ENCODE results near the gene PRCD. TPM values are rescaled to one million over a fixed set of nuclear protein-coding genes. Genes with fewer than 3 reads are reported as not detected.

The PRCD gene
- total and polyA plus RNA-seq, 8 donors, result 0.55 to 7.3 (median 1.1) TPM

GRCh38 chr17:76500074-76500746 lies 39.6 kb upstream of the PRCD start:
- Histone ChIP-seq H3K27ac (peak overlapping the region; percentile 74 to 94 (median 90)), H3K9me3 (no peaks in the 10 kb centered on the region), H3K27me3 (no peaks in the 10 kb centered on the region), H3K36me3 (no peaks in the 10 kb centered on the region), H3K4me1 (peaks cover 29 to 38% (median 38%) of the 10 kb centered on the region in 3 donors), H3K4me3 (peak overlapping the region; percentile 66 to 92 (median 83))
- FAIRE-seq (no peak), ATAC-seq (no peak), DNase-seq (peak in 2 of 6 donors; percentile 33 to 47)
- 19 to 20% methylated on average over 17 of the region's 17 CpGs for WGBS, 2 donors
- no peak for TF ChIP-seq CTCF (IDR thresholded peaks at IDR 0.05)
- intact Hi-C loops (cut with DNase I), result loop anchor here in 1 of 3 donors (10.0 kb wide), 1 partner anchor 95 kb away; no protein-coding TSS in a partner anchor

GRCh38 chr17:76500747-76501017 lies 39.2 kb upstream of the PRCD start:
- WGBS, 2 donors, result 2 to 7% methylated on average over 7 to 10 of the region's 10 CpGs
- FAIRE-seq (no peak), DNase-seq (peak in 1 of 6 donors; percentile 36), ATAC-seq (peak in 2 of 4 donors; percentile 2 to 7)
- Histone ChIP-seq H3K4me3 (peak overlapping the region; percentile 66 to 92 (median 83)), H3K9me3 (no peaks in the 10 kb centered on the region), H3K36me3 (no peaks in the 10 kb centered on the region), H3K27me3 (no peaks in the 10 kb centered on the region), H3K4me1 (peaks cover 29 to 38% (median 38%) of the 10 kb centered on the region in 3 donors), H3K27ac (peak overlapping the region; percentile 74 to 94 (median 90))
- no peak for TF ChIP-seq CTCF (IDR thresholded peaks at IDR 0.05)
- intact Hi-C loops (cut with DNase I), result loop anchor here in 1 of 3 donors (10.0 kb wide), 1 partner anchor 96 kb away; no protein-coding TSS in a partner anchor

- Histone ChIP-seq H3K4me3 (peak within 1 kb of the TSS; percentile 66 to 92 (median 83)), H3K36me3 (no peaks in the 10 kb centered on the region), H3K27me3 (no peaks in the 10 kb centered on the region), H3K27ac (peak within 1 kb of the TSS; percentile 74 to 94 (median 90)), H3K9me3 (no peaks in the 10 kb centered on the region), H3K4me1 (peaks cover 29 to 38% (median 38%) of the 10 kb centered on the region in 3 donors)
- intact Hi-C loops (cut with DNase I), result loop anchor here in 1 of 3 donors (10.0 kb wide), 1 partner anchor 96 kb away; no protein-coding TSS in a partner anchor
- ATAC-seq, result peak; percentile 81 to 89 (median 86)
- no peak for TF ChIP-seq CTCF (IDR thresholded peaks at IDR 0.05)
- 1 to 3% methylated on average over 42 to 72 of the region's 72 CpGs for WGBS, 2 donors
- FAIRE-seq, result no peak
- peak; percentile 92 to 100 (median 98) for DNase-seq
Measured at GRCh38 chr17:76501018-76501826, 38.6 kb upstream of the PRCD start, which contains the start of gene RHBDF2. RHBDF2 (minus strand) TSS chr17:76501423; CDS start chr17:76481524, 19,899 bp downstream.

GRCh38 chr17:76501827-76502307 lies 38.0 kb upstream of the PRCD start:
- WGBS, 2 donors, result 27 to 28% methylated on average over 11 of the region's 11 CpGs
- no peaks in the 10 kb centered on the region for H3K27me3 ChIP-seq
- H3K36me3 ChIP-seq, result no peaks in the 10 kb centered on the region
- intact Hi-C loops (cut with DNase I), result loop anchor here in 1 of 3 donors (10.0 kb wide), 1 partner anchor 97 kb away; no protein-coding TSS in a partner anchor
- H3K9me3 ChIP-seq, result no peaks in the 10 kb centered on the region
- FAIRE-seq (no peak), ATAC-seq (peak; percentile 7 to 47 (median 32)), DNase-seq (peak in 5 of 6 donors; percentile 64 to 87 (median 75))
- H3K4me3 ChIP-seq, result peak overlapping the region in 2 of 4 donors; percentile 83 to 92
- H3K4me1 ChIP-seq, result peaks cover 29 to 38% (median 34%) of the 10 kb centered on the region in 3 donors
- peak overlapping the region; percentile 74 to 94 (median 90) for H3K27ac ChIP-seq
- TF ChIP-seq CTCF (IDR thresholded peaks at IDR 0.05), result no peak

All from pancreas (tissue), 10 donors.